IMR-90 (cell line): ENCODE data around the gene TGFBRAP1.

Experiments
- MAZ ChIP-seq: IDR thresholded peaks from 2 replicates; pipeline ENCODE4 v1.6.1; 2012; ENCODE audit warnings: low read depth, mild to moderate bottlenecking, low read length, improper control_type of control experiment, moderate library complexity, borderline replicate concordance
- POLR2A ChIP-seq: IDR thresholded peaks from 2 replicates; pipeline ENCODE4 v1.6.1; 2012; ENCODE audit warnings: mild to moderate bottlenecking, low read depth, low read length
- RCOR1 ChIP-seq: IDR thresholded peaks from 2 replicates; pipeline ENCODE4 v1.6.1; 2012; ENCODE audit warnings: mild to moderate bottlenecking, low read length, improper control_type of control experiment; ENCODE audit not compliant: insufficient replicate concordance
- RFX5 ChIP-seq: IDR thresholded peaks from 2 replicates; pipeline ENCODE4 v1.8.0; 2012; ENCODE audit warnings: low read depth, mild to moderate bottlenecking, low read length, moderate library complexity
- TF ChIP-seq, protein P1 (sequence below): conservative IDR thresholded peaks from 2 replicates; pipeline ENCODE4 v1.5.1; 2012; ENCODE audit warnings: mild to moderate bottlenecking, low read depth, low read length, improper control_type of control experiment

DNA sequence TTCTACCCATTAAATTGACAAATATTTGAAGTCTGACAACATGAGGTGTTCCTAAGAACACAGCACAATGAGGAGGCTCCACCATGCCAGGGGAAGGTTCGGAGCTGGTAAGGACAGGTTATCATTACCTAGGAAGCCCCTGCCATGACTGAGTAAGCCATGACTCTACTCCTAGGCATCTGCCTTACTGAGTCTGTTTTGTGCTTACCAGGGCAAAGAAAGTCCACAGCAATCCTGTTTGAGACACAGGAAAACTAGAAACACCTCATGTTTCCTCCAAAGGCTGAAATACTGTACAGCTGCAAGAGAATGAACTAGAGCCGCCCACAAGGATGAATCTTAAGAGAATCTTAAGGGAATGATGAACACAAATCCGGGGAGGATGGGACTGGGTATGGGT is 11.6 kb downstream of the TGFBRAP1 start:
- TF ChIP-seq RFX5 = no peak
- TF ChIP-seq, protein P1, sequence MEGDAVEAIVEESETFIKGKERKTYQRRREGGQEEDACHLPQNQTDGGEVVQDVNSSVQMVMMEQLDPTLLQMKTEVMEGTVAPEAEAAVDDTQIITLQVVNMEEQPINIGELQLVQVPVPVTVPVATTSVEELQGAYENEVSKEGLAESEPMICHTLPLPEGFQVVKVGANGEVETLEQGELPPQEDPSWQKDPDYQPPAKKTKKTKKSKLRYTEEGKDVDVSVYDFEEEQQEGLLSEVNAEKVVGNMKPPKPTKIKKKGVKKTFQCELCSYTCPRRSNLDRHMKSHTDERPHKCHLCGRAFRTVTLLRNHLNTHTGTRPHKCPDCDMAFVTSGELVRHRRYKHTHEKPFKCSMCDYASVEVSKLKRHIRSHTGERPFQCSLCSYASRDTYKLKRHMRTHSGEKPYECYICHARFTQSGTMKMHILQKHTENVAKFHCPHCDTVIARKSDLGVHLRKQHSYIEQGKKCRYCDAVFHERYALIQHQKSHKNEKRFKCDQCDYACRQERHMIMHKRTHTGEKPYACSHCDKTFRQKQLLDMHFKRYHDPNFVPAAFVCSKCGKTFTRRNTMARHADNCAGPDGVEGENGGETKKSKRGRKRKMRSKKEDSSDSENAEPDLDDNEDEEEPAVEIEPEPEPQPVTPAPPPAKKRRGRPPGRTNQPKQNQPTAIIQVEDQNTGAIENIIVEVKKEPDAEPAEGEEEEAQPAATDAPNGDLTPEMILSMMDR = no peak
- no peak for TF ChIP-seq POLR2A
- TF ChIP-seq RCOR1 = no peak
- no peak for TF ChIP-seq MAZ
